GM19397 (cell line): ENCODE measurements around the gene CACNA2D3.
"Not testable (repeated sequence)": the region's sequence is repeated elsewhere in the genome, so short reads cannot be mapped to it uniquely, and the experiment has no call there.

Source experiments
- ATAC-seq: cut with Tn5 transposase; IDR thresholded peaks from one replicate; pipeline ENCODE4 v1.9.1; 2021; ENCODE audit warnings: mild to moderate bottlenecking, moderate library complexity; ENCODE audit not compliant: unreplicated experiment

CACNA2D3 gene

GRCh38 chr3:54967731-54968161 lies 845.4 kb downstream of the CACNA2D3 start:
- no peak for ATAC-seq

GRCh38 chr3:54968546-54969172 lies 846.3 kb downstream of the CACNA2D3 start:
- ATAC-seq: no peak

GRCh38 chr3:54969652-54970051 lies 847.3 kb downstream of the CACNA2D3 start:
- no peak for ATAC-seq

GRCh38 chr3:54970895-54971294 lies 848.5 kb downstream of the CACNA2D3 start:
- no peak for ATAC-seq

- ATAC-seq: no peak
These were observed 855.1 kb downstream of the CACNA2D3 start for GRCh38 chr3:54977439-54977838.

- ATAC-seq: not testable (repeated sequence)
These were observed 855.6 kb downstream of the CACNA2D3 start for GRCh38 chr3:54977946-54978345.

- ATAC-seq: no peak
These were observed 860.5 kb downstream of the CACNA2D3 start for GRCh38 chr3:54982807-54983206.

GRCh38 chr3:54983266-54984099 lies 861.1 kb downstream of the CACNA2D3 start:
- no peak for ATAC-seq

- ATAC-seq: no peak
These were observed 863.5 kb downstream of the CACNA2D3 start for GRCh38 chr3:54985856-54986255.

- ATAC-seq: no peak
These were observed 863.9 kb downstream of the CACNA2D3 start for GRCh38 chr3:54986294-54986693.

- no peak for ATAC-seq
These were observed 865.4 kb downstream of the CACNA2D3 start for GRCh38 chr3:54987719-54988118.

- no peak for ATAC-seq
These were observed 866.0 kb downstream of the CACNA2D3 start for GRCh38 chr3:54988302-54988837.

- ATAC-seq: no peak
These were observed 866.7 kb downstream of the CACNA2D3 start for GRCh38 chr3:54988838-54989630.

GRCh38 chr3:54994111-54994513 lies 871.8 kb downstream of the CACNA2D3 start:
- no peak for ATAC-seq

GRCh38 chr3:54999159-54999558 lies 876.8 kb downstream of the CACNA2D3 start:
- no peak for ATAC-seq

- no peak for ATAC-seq
These were observed 877.5 kb downstream of the CACNA2D3 start for GRCh38 chr3:54999811-55000210.

GRCh38 chr3:55000546-55000945 lies 878.2 kb downstream of the CACNA2D3 start:
- ATAC-seq: no peak

- ATAC-seq: no peak
These were observed 878.6 kb downstream of the CACNA2D3 start for GRCh38 chr3:55000953-55001352.

- ATAC-seq: no peak
These were observed 880.1 kb downstream of the CACNA2D3 start for GRCh38 chr3:55002416-55002930.

GRCh38 chr3:55006244-55006676 lies 883.9 kb downstream of the CACNA2D3 start:
- no peak for ATAC-seq

- no peak for ATAC-seq
These were observed 885.6 kb downstream of the CACNA2D3 start for GRCh38 chr3:55007971-55008370.
